VCaP (cell line): Measurements from ENCODE around the gene MGME1.

Experiments used
- H3K27ac ChIP-seq: fragments of 450-650 bp; 2 replicates; pipeline ENCODE4 v1.5.1; 2017
- CTCF ChIP-seq: fragments of 450-650 bp; conservative IDR thresholded peaks from 2 replicates; pipeline ENCODE4 v1.5.1; 2017; ENCODE audit warnings: mild to moderate bottlenecking, moderate library complexity

Gene MGME1

GRCh38 chr20:17931513-17931912 lies 37.3 kb upstream of the MGME1 start:
- TF ChIP-seq CTCF, result no peak
- no peak overlapping the region for H3K27ac ChIP-seq

GRCh38 chr20:17932396-17932795 lies 36.4 kb upstream of the MGME1 start:
- TF ChIP-seq CTCF, result no peak
- H3K27ac ChIP-seq, result no peak overlapping the region

- no peak for TF ChIP-seq CTCF
- H3K27ac ChIP-seq, result no peak overlapping the region
Measured at GRCh38 chr20:17933121-17933520, 35.7 kb upstream of the MGME1 start.

GRCh38 chr20:17933711-17934110 lies 35.1 kb upstream of the MGME1 start:
- no peak for TF ChIP-seq CTCF
- no peak overlapping the region for H3K27ac ChIP-seq

GRCh38 chr20:17934141-17934862 lies 34.5 kb upstream of the MGME1 start:
- no peak for TF ChIP-seq CTCF
- H3K27ac ChIP-seq, result no peak overlapping the region

GRCh38 chr20:17935186-17935585 lies 33.6 kb upstream of the MGME1 start:
- no peak overlapping the region for H3K27ac ChIP-seq
- TF ChIP-seq CTCF, result no peak

GRCh38 chr20:17935761-17936160 lies 33.1 kb upstream of the MGME1 start:
- no peak for TF ChIP-seq CTCF
- H3K27ac ChIP-seq, result no peak overlapping the region
